AG08395 (cell line): Measurements from ENCODE around the gene GAMT.
A peak's percentile ranks its signal among the peaks of the same experiment; 100 is the strongest.

Source experiments
- DNase-seq: peaks from one replicate; pipeline ENCODE4 v3.0.0; 2012; ENCODE audit warnings: mixed read lengths, low spot score

Gene GAMT

DNA sequence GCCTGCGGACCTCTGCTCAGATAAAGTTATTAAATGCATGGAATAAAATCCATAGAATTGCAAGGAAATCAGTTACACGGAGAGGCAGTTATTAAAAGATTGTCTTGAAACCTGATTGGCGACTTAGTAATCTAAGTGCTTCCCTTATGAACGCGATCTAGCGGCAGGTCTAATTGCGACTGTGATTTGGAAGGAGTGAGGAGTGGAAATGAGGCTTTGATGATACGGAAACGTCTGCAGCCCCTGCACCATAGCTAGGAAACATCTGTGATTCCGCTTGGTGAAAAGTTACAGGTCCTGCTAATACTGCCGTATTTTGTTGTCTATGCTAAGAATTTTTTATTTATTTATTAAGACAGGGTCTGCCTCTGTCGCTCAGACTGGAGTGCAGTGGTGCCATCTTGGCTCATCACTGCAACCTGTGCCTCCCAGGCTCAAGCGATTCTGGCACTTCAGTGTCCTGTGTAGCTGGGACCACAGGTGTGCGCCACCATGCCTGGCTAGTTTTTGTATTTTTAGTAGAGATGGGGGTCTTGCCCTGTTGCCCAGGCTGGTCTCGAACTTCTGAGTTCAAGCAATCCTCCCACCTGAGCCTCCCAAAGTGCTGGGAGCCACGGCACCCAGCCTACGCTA, 16.7 kb downstream of the GAMT start:
- no peak for DNase-seq

DNA sequence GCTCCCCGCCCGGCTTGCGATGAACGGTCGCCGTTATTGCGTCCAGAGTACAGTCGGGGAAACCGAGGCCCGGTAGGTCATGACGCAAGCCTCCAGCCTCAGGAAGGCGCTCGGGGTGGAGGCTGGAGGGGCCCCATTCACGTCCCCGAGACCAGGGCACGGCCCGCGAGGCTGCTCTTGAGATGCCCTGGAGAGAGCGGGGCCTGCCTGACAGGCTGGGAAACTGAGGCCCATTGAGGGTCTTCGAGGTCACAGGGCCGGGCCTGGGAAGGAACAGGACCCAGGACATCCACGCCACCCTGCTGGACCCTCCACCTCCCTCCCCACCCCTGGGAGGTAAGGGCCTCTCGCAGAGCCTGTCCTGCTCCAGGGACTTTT, 17.3 kb downstream of the GAMT start:
- DNase-seq: no peak

DNA sequence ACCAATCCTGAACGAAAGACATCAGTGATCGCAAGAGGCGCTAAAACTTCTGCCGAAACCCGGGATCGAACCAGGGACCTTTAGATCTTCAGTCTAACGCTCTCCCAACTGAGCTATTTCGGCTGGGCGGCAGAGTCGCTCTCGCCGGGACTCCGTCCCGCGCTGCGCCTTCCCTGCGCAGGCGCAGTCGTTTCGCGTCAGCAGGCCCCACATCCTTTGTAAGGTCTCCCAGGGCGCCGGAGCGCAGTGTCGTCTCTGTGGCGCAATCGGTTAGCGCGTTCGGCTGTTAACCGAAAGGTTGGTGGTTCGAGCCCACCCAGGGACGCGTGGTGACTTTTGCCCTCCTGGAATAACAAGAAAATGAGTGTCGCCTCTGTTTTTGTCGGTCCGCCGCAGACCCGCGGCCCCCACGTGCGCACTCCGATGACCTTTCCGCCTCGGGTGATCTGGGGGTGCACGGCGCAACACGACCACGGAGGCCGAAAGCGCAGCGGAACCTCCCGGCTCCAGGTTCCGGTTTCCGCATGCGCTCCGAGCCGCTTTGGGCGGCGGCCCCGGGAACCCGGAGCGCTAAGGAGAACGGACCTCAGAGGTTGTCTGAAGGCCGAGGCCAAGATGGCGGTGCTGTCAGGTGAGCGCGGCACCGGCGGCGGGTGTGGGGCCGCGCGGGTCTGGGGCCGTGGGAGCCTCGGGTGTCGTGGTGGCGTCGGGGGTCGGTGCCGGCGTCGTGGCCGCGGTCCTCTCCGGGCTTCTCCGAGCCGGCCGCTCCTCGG, 17.8 kb downstream of the GAMT start, which contains the start of gene NDUFS7:
Gene NDUFS7, plus strand, starts transcription at position 596 of the 773 bp plus-strand sequence. Its CDS starts 20 bp downstream, at position 616.
- peak; percentile 88 for DNase-seq

DNA sequence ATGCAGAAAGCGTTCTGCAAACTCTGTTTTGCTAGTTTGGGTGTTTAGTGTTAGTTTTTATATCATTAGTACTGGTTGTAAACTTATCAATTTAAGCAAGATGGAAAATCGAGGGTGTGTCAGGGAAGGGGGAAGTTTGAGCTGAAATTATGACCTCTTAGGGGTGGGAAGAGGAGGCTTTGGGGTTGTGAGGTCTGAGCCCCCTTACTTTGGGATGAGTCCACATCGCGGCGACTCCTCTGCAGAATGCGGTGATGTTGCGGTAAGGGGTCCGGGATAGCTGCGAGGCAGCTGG, 18.4 kb downstream of the GAMT start:
- no peak for DNase-seq

DNA sequence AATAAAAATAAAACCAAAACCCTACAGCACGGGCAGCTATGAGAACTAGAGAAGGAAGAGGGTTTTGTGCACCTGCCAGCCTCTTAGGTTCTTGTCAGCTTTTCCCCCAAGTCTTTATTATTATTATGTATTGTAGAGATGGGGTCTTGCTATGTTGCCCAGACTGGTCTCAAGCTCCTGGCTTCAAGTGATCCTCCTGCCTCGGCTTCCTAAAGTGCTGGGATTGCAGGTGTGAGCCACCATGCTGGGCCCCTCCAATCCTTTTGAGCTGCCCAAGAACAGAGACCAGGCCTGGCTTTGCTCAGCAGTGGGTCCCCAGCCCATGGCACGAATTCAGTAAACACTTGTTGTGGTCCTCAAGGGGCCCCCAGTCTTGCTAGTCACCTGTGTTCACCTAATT, 19.1 kb downstream of the GAMT start:
- DNase-seq: no peak

DNA sequence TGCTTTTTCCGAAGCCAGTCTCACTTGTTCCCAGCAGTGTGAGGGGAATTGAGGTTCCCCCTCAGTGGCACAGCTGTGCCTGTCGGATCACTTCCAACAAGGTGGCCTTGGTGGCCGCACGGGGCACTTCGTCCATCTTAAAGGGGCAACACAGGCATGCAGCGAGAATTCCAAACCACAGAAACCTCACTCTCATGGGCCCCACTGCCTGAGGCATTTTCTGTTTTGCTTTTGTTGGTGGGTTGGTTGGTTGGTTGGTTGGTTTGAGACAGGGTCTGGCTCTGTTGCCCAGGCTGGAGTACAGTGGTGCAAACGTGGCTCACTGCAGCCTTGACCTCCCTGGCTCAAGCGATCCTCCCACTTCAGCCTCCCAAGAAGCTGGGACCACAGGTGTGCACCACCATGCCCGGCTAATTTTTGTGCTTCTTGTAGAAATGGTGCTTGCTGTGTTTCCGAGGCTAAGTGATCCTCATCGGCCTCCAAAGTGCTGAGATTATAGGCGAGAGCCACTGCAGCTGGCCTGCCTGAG, 21.3 kb downstream of the GAMT start:
- DNase-seq: no peak

DNA sequence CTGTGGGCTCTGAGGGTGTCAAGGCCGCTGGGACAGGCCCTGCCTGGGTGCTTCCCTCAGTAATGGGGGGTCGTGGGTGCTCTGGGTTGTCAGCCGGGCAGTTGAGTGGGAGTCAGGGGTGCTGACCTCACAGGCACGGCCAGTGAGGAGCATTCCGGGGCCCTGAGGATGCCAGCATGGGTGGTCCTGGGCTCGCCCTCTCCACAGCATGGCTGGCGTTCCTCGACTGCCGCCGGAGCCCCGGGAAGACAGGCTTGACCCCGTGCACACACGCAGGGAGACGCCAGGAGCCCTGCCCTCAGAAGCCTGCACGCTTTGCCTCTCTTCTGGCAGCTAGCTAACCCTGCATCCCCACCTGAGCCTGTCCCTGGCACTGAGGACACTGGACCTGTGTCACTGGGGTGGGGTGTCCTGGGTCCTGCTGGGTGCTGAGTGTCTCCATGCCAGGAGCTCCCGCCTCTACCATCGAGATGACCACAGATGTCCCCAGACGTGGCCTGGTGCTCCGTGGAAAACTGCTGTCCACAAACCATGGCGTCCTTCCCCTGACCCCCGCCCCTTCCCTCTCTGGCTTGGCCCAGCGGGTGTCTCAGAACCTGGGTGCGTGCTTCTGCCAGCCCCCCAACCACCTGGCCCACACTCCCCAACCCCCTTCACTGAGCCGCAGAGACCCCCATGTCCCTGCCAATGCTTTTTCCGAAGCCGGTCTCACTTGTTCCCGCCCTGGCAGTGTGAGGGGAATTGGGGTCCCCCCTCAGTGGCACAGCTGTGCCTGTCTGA, 22.0 kb downstream of the GAMT start:
- DNase-seq: no peak

DNA sequence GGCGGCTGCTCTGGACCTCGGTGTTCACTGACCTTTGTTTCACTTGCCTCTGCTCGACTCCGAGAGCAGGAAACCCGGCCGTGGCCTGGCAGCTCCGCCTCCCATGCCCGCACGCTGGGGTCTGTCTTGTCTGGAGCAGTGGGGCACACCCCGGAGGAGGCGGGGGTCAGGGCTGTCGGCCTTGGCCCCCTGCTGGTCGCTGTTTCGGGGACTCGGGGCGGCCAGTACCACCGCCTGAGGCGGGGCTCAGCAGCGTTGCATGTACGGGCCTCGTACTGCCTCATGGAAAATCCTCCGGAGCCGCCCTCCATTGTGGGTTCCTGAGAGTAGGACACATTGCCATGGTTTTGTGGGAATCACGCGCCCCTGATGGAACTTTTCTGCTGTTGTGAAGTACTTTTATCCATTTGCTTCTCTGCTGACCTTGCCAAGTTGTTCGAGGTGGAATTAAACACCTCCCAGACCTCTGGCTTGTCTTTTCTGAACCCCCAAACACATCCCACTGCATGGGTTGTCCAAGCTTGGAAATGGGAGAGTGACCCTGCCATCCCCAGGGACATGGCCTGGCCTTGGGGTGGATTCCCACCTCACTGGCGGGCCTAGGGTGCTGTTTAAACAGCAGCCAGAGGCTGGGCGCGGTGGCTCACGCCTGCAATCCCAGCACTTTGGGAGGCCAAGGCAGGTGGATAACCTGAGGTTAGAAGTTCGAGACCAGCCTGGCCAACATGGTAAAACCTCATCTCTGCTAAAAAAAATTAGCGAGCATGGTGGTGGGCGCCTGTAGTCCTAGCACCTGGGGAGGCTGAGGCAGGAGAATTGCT, 23.2 kb downstream of the GAMT start:
- DNase-seq: no peak

DNA sequence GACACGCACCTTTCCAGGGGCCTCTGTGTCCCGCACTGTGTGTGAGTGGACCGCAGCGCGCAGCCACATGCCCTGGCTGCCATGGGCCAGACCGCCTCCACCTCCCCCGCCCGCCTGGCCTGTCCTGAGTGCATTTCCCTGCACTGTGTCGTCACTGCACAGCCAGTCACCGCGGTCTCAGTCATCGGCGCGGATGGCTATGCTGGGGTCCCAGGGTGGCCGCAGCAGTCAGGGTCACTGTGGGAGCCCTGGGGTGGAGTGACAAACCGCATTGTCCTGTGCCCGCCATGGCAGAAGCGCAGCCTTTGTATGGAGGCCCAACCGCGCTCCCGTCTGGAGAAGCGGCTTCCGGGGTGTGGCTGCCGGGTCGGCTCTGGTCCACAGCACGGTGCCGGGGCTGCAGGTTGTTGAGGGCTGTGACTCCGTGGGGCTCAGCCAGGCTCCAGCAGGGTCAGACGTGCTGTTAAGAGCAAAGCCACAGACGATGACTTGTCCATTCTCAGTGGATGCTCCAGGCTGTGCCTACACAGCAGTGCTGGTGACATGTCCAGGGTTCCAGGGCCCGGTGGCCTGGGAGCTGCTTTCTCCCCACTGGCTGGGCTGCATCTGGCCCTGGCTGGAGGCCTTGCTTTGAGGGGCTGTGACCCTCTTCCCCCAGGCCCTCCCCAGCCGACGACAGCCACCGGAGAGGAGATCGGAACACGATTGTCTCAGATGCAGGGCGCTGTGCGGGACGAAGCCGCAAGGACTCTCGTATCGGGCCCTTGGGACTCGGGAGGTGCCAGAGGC, 24.0 kb downstream of the GAMT start:
- DNase-seq: no peak

DNA sequence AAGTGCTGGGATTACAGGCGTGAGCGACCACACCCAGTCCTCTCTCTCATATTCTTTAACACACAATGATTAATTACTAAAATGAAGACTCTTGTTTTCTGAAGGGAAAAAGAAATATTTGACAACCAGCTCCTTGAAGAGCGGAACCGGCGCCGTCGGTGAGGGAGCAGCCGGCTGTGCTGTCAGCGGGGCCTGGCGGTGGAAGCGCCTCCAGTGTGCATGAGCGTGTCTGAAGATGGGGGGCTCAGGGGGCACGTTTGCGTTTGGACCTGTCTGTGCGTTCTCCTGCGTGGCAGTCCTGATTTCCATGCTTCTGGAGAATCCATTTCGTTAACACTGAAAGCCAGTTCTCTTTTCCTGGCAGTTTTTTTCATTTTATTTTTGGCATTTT, 24.9 kb downstream of the GAMT start:
- DNase-seq: no peak

DNA sequence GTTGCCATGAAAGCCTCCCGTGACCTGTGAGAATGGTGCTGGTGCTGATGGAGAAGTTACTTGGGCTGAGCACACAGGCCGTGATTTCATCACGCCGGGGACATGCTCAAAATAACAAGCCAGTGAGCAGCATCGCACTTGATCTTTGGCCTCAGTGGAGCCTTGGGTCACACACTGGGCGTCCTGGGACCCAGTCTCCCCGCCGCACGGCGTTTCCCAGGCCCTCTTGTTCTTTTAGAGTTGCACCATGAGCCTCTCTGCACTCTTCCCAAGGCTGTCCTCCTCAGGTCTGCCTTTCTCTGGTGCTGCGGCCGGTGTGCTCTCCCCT, 27.1 kb downstream of the GAMT start:
- DNase-seq: no peak

DNA sequence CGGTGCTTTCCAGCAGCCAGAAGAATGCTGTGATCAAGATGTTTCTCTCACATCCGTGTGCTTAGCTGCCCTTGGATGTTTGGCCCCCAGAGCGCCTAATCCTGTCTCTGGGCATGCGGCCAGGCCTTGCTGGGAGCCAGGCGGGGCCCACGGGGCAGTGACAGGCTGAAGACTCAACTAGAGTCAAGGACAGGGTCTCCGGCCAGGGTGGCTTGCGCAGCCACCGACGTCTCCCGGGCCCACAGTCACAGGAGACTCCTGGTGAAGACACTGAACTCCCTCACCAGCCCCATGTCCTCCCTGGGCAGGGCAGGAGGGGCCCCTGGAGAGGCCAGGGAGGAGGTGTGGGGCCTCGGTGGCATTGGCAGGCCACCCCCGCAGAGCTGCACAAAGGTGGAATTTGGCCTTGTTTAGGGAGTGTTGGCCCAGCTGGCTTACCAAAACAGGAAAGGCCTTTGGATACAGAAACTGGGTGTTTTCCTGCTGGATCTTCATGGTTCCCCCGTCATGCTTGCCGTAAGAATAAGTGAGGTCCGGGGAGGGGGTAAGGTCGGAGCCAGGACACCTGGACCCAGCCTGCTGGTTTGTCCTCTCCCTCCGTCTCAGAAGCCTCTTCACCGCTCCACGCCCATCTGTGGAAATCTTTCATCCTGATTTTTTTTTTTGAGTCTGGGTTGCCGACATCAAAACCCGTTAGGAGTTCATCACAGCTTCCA, 27.6 kb downstream of the GAMT start:
- DNase-seq: no peak

DNA sequence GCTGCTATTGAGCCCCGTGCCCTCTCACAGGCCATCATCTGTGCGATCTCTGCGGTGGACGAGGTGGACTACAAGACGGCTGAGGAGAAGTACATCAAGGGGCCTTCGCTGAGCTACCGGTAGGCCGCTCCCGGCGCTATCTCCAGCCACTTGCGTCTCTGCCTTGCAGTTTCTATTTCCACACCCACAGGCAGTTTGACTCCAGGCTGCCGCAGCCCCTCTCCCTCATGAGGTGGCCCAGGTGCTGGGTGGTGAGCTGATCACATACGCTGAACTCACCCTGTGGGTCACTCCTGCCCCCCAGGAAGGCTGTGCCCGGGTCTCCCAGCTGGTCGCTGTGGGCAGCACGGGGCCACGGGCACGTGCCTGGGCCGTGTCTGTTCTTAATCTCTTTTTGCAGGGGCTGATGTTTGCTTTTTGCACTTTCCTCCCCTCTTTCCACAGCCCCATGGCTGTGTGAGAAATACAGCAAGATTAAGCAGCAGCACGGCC, 28.3 kb downstream of the GAMT start:
- no peak for DNase-seq

DNA sequence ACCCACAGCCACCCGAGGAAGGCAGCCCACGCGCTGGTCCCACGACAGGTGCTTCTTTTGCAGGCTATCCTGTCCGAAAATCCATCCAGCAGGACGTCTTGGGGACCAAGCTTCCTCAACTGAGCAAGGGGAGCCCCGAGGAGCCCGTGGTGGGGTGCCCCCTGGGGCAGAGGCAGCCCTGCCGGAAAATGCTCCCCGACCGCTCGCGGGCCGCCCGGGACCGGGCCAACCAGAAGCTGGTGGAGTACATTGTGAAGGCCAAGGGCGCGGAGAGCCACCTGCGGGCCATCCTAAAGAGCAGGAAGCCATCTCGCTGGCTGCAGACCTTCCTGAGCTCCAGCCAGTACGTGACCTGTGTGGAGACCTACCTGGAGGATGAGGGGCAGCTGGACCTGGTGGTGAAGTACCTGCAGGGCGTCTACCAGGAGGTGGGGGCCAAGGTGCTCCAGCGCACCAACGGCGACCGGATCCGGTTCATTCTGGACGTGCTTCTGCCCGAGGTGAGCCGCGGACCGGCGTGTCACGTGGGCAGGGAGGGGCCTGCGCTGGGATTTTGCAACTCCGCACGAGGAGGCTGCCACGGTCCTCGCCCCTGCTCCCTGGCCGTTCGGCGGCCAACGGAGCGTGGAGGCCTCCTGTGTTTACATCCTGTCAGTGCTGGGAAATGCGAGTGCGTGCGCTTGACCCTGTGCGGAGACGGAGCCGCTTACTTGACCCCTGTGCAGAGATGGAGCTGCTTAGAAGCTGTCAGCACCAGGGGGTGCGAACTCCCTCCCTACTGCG, 30.6 kb downstream of the GAMT start:
- no peak for DNase-seq

DNA sequence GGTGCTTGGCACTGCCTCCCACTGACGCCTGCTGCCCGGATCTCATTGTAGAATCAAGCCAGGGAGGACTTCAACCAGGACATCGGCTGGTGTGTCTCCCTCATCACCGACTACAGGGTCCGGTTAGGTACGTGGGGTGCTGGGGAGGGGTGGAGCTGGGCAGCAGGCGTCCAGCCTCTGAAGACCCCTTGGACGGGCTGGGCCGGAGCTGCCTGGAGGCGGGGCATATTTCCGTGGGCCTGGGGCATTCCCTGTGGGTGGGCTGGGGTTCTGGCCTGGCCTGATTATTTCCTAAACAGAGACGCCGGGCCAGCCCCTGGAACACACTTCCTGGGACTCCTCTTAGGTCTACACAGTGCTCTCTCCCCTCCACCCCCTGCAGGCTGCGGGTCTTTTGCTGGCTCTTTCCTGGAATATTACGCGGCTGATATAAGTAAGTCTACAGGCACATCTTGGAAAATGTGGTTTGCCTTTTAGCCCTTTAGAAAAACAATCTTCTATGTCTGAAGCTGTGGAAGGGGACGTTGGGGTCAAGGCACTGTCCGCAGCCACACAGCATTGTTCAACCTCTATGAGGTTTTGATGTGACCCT, 32.0 kb downstream of the GAMT start:
- DNase-seq: no peak

DNA sequence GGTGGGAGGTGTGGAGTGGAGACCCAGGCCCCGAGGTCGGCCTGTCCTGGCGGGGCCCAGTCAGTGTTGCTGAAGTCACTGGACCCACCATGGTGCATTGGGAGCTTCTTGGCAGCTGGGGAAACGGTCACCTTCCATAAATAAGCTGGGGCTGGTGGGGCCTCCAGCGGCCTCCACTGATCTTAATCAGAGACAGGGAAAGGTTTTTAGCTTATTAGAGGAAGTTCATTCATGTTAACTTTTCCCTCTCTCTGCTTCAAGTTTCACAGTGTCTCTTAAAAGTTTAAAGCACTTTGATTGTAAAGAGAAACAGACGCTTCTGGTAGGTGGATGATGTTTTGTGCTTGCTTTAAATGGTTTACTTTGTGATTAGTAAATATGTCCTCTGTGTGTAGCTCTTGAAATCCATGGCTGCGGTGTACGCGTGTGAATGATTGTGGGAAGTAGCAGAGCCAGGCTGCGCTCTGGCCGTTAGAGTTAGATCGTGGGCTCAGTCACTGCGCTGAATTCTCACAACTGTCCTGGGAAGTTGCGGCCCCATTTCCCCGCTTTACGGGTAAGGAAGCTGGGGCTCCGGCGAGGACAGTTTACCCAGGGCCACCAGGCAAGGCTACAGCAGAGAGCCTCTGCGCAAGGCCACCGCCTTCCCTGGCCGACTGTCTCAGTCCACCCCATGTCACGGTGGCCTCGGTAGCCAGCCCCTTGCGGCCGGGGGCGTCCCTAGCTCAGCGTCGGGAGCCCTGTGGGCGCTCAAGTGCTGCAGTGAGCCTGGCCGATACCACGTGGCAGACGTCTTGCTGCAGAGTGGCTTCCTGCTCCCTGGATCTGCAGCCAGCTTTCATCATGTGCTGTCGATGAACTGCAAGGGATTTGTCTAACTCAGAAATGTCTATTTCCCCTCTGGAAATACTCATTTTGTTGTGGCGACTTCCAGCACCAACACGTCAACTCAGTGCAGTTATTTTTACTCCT, 34.2 kb downstream of the GAMT start:
- no peak for DNase-seq

DNA sequence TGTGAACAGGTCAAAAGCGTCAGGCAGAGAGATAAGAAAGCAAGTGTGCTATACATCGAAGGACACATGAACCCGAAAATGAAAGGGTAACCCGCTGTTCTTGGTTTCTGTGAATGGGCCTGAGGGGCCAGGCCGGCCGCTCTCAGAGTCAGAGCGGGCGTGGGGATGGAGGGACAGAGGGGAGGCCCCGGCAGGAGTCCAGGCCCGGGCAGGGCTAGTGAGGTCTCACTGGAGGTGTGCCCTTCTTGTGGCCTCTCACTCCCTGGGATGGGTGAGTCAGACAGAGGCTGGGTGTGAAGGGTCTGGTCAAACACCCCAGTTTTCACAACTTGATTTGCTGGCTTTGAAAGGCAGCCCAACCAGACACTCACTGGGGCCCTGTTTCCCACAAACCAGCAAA, 35.0 kb downstream of the GAMT start:
- no peak for DNase-seq
